Activated naive CD4-positive, alpha-beta T cell treated with anti-CD3 and anti-CD28 coated beads, Interleukin-2, amount 10 ng/mL, durations not matched to agents 7 days and 5 days (primary cell): ENCODE results near the gene SLAMF9.

Experiments used
- CTCF ChIA-PET: fragments of 350-600 bp; sonication (Branson Sonifier 250); formaldehyde crosslinking; loops from one replicate; lab custom pipeline; 2021; ENCODE audit warnings: antibody characterized with exemption; lab: Charles Lee
- DNase-seq: peaks from one replicate; pipeline ENCODE4 v3.0.0-alpha.2; 2020
- H3K27ac Mint-ChIP-seq: one replicate; pipeline ENCODE4 v1.8.0; 2021; ENCODE audit warnings: mild to moderate bottlenecking, moderate library complexity, mixed read lengths
- H3K27me3 Mint-ChIP-seq: one replicate; pipeline ENCODE4 v1.8.0; 2021; ENCODE audit warnings: mild to moderate bottlenecking, mixed read lengths
- H3K36me3 Mint-ChIP-seq: one replicate; pipeline ENCODE4 v1.8.0; 2021; ENCODE audit warnings: mixed read lengths
- H3K4me1 Mint-ChIP-seq: one replicate; pipeline ENCODE4 v1.8.0; 2021; ENCODE audit warnings: mixed read lengths
- H3K4me3 Mint-ChIP-seq: one replicate; pipeline ENCODE4 v1.8.0; 2021; ENCODE audit warnings: mild to moderate bottlenecking, moderate library complexity, mixed read lengths
- H3K9me3 Mint-ChIP-seq: one replicate; pipeline ENCODE4 v1.8.0; 2021; ENCODE audit warnings: mixed read lengths

The SLAMF9 gene

GRCh38 chr1:159921700-159922504, 32.1 kb downstream of the SLAMF9 start:
- CTCF ChIA-PET = interaction anchor here (0.7 to 19.5 kb wide), 3 partner anchors 29 to 123 kb away, joined by 3 to 301 read pairs (median 42); no protein-coding TSS in a partner anchor
- peak overlapping the region; percentile 93 for H3K27ac Mint-ChIP-seq
- DNase-seq = peak; percentile 45
- H3K4me3 Mint-ChIP-seq = peak overlapping the region; percentile 91
- H3K4me1 Mint-ChIP-seq = peaks cover 76% of the 10 kb centered on the region
- peaks cover 4% of the 10 kb centered on the region for H3K27me3 Mint-ChIP-seq
- no peaks in the 10 kb centered on the region for H3K9me3 Mint-ChIP-seq
- peaks cover 58% of the 10 kb centered on the region for H3K36me3 Mint-ChIP-seq

- peak overlapping the region; percentile 93 for H3K27ac Mint-ChIP-seq
- peaks cover 4% of the 10 kb centered on the region for H3K27me3 Mint-ChIP-seq
- peaks cover 76% of the 10 kb centered on the region for H3K4me1 Mint-ChIP-seq
- H3K36me3 Mint-ChIP-seq = peaks cover 63% of the 10 kb centered on the region
- H3K9me3 Mint-ChIP-seq = no peaks in the 10 kb centered on the region
- CTCF ChIA-PET = interaction anchor here (5.3 kb wide), 1 partner anchor 28 kb away, joined by 42 read pairs; no protein-coding TSS in a partner anchor
- H3K4me3 Mint-ChIP-seq = peak overlapping the region; percentile 91
- no peak for DNase-seq
Measured at GRCh38 chr1:159921251-159921650, 32.8 kb downstream of the SLAMF9 start.

- H3K4me3 Mint-ChIP-seq = no peak overlapping the region
- no peak for DNase-seq
- CTCF ChIA-PET = interaction anchor here (5.3 kb wide), 1 partner anchor 28 kb away, joined by 42 read pairs; no protein-coding TSS in a partner anchor
- H3K4me1 Mint-ChIP-seq = peaks cover 70% of the 10 kb centered on the region
- H3K9me3 Mint-ChIP-seq = no peaks in the 10 kb centered on the region
- H3K36me3 Mint-ChIP-seq = peaks cover 69% of the 10 kb centered on the region
- H3K27ac Mint-ChIP-seq = peak overlapping the region; percentile 93
- peaks cover 4% of the 10 kb centered on the region for H3K27me3 Mint-ChIP-seq
Measured at GRCh38 chr1:159920651-159921050, 33.4 kb downstream of the SLAMF9 start.

- no peak overlapping the region for H3K4me3 Mint-ChIP-seq
- H3K9me3 Mint-ChIP-seq = no peaks in the 10 kb centered on the region
- no peak for DNase-seq
- peaks cover 67% of the 10 kb centered on the region for H3K4me1 Mint-ChIP-seq
- peaks cover 72% of the 10 kb centered on the region for H3K36me3 Mint-ChIP-seq
- H3K27me3 Mint-ChIP-seq = peaks cover under 1% of the 10 kb centered on the region
- CTCF ChIA-PET = no interaction called here
- peak overlapping the region; percentile 9 for H3K27ac Mint-ChIP-seq
Measured at GRCh38 chr1:159920202-159920601, 33.8 kb downstream of the SLAMF9 start.

GRCh38 chr1:159919236-159919865, 34.7 kb downstream of the SLAMF9 start:
- H3K27ac Mint-ChIP-seq = peak overlapping the region; percentile 17
- no peaks in the 10 kb centered on the region for H3K9me3 Mint-ChIP-seq
- H3K36me3 Mint-ChIP-seq = peaks cover 75% of the 10 kb centered on the region
- DNase-seq = no peak
- no peak overlapping the region for H3K4me3 Mint-ChIP-seq
- peaks cover 76% of the 10 kb centered on the region for H3K4me1 Mint-ChIP-seq
- no peaks in the 10 kb centered on the region for H3K27me3 Mint-ChIP-seq
- CTCF ChIA-PET = no interaction called here

- peaks cover 74% of the 10 kb centered on the region for H3K36me3 Mint-ChIP-seq
- H3K27ac Mint-ChIP-seq = no peak overlapping the region
Measured at GRCh38 chr1:159918352-159919200, 35.5 kb downstream of the SLAMF9 start.

GRCh38 chr1:159917533-159918351, 36.3 kb downstream of the SLAMF9 start:
- peak; percentile 18 for DNase-seq
- H3K27me3 Mint-ChIP-seq = no peaks in the 10 kb centered on the region
- peaks cover 83% of the 10 kb centered on the region for H3K4me1 Mint-ChIP-seq
- peak overlapping the region; percentile 8 for H3K4me3 Mint-ChIP-seq
- no peak overlapping the region for H3K27ac Mint-ChIP-seq
- peaks cover 72% of the 10 kb centered on the region for H3K36me3 Mint-ChIP-seq
- H3K9me3 Mint-ChIP-seq = no peaks in the 10 kb centered on the region
- CTCF ChIA-PET = no interaction called here

More at GRCh38 chr1:159918352-159919200, 35.5 kb downstream of the SLAMF9 start:
- DNase-seq = peak; percentile 10
- CTCF ChIA-PET = no interaction called here
- Mint-ChIP-seq H3K9me3 (no peaks in the 10 kb centered on the region), H3K27me3 (no peaks in the 10 kb centered on the region), H3K4me1 (peaks cover 82% of the 10 kb centered on the region), H3K4me3 (no peak overlapping the region)

GRCh38 chr1:159916242-159917051, 37.6 kb downstream of the SLAMF9 start:
- H3K27me3 Mint-ChIP-seq = no peaks in the 10 kb centered on the region
- peak; percentile 18 for DNase-seq
- H3K4me3 Mint-ChIP-seq = no peak overlapping the region
- H3K36me3 Mint-ChIP-seq = peaks cover 65% of the 10 kb centered on the region
- H3K4me1 Mint-ChIP-seq = peaks cover 83% of the 10 kb centered on the region
- peak overlapping the region; percentile 56 for H3K27ac Mint-ChIP-seq
- CTCF ChIA-PET = interaction anchor here (0.7 to 0.8 kb wide), 2 partner anchors 27 to 91 kb away, joined by 3 to 4 read pairs; no protein-coding TSS in a partner anchor
- no peaks in the 10 kb centered on the region for H3K9me3 Mint-ChIP-seq

- H3K36me3 Mint-ChIP-seq = peaks cover 57% of the 10 kb centered on the region
- peak overlapping the region; percentile 56 for H3K27ac Mint-ChIP-seq
- no peaks in the 10 kb centered on the region for H3K27me3 Mint-ChIP-seq
- peak; percentile 18 for DNase-seq
- no peaks in the 10 kb centered on the region for H3K9me3 Mint-ChIP-seq
- H3K4me3 Mint-ChIP-seq = no peak overlapping the region
- CTCF ChIA-PET = interaction anchor here (0.7 to 0.8 kb wide), 2 partner anchors 26 to 92 kb away, joined by 3 to 4 read pairs; no protein-coding TSS in a partner anchor
- peaks cover 83% of the 10 kb centered on the region for H3K4me1 Mint-ChIP-seq
Measured at GRCh38 chr1:159915571-159916241, 38.3 kb downstream of the SLAMF9 start.

GRCh38 chr1:159914252-159915018, 39.6 kb downstream of the SLAMF9 start:
- Mint-ChIP-seq H3K4me3 (no peak overlapping the region), H3K36me3 (peaks cover 48% of the 10 kb centered on the region), H3K4me1 (peaks cover 82% of the 10 kb centered on the region), H3K9me3 (no peaks in the 10 kb centered on the region), H3K27ac (peak overlapping the region; percentile 19), H3K27me3 (no peaks in the 10 kb centered on the region)
- CTCF ChIA-PET = no interaction called here
- peak; percentile 9 for DNase-seq

- Mint-ChIP-seq H3K4me1 (peaks cover 81% of the 10 kb centered on the region), H3K27ac (peak overlapping the region; percentile 24), H3K36me3 (peaks cover 41% of the 10 kb centered on the region), H3K9me3 (no peaks in the 10 kb centered on the region), H3K4me3 (no peak overlapping the region), H3K27me3 (no peaks in the 10 kb centered on the region)
- CTCF ChIA-PET = no interaction called here
- DNase-seq = peak; percentile 14
Measured at GRCh38 chr1:159913451-159914192, 40.4 kb downstream of the SLAMF9 start.
